ENCODE measurements around the gene ARHGAP26. TPM values are rescaled to one million over a fixed set of nuclear protein-coding genes. Genes with fewer than 3 reads are reported as not detected.
"Not testable (repeated sequence)": the region's sequence is repeated elsewhere in the genome, so short reads cannot be mapped to it uniquely, and the experiment has no call there.

ARHGAP26 gene
- total and polyA plus RNA-seq, 10 donors: 4.2 to 148 (median 55.5) TPM

DNA sequence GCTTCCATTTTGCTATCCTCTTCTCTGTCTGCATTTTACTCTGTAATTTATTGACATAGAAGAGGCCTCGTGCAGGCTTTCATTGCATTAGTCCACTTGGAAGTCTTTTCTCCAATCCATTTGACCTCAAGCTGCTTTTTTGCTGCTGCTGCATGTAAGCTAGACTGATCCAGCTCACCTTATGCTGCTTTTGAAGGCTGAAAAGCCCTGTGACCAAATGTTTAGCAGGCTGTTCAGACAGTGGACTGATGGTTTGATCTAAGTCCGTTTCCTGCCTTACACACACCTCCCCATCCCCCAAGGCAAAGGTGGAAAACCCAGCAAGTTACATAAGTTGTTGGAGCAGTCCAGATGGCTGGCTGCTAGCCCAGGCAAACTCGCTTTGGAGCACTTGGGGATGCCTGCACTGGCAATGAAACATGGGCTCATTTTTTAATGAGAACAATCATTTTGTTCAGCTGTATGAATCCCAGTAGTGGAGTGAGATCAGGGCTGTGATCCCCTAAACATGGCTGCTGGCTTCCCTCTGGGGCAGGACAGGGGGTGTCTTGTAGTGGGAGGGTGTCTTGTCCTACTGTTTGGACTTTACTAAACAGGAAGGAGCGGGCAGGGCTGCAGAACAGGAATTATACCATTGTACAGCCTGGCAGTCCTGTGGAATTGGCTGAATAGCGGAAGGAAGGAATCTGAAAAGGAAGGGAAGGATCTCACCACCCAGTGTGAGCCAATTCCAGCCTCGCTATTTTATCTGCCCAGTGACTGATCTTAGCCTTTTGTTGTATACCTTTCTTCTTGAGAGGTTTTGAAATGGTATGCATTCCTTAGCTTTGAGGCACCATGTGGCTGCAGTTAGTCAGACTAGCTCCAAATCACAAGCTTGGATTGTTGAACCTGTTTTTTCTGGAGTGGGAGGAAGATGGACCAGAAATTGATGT, 212.0 kb downstream of the ARHGAP26 start:
- H3K27ac ChIP-seq: peak overlapping the region in 6 of 8 donors; percentile 33 to 69 (median 61)
- 49 to 64% (median 53%) methylated on average over 6 of the region's 6 CpGs for WGBS, 5 donors
- DNase-seq: no peak
- peaks cover 21 to 74% (median 54%) of the 10 kb centered on the region in 6 donors for H3K4me1 ChIP-seq
- H3K4me3 ChIP-seq: no peak overlapping the region
- TF ChIP-seq POLR2AphosphoS5 (IDR thresholded peaks at IDR 0.05) (no peak), POLR2A (IDR thresholded peaks at IDR 0.05) (no peak)
- TF ChIP-seq, protein P1, sequence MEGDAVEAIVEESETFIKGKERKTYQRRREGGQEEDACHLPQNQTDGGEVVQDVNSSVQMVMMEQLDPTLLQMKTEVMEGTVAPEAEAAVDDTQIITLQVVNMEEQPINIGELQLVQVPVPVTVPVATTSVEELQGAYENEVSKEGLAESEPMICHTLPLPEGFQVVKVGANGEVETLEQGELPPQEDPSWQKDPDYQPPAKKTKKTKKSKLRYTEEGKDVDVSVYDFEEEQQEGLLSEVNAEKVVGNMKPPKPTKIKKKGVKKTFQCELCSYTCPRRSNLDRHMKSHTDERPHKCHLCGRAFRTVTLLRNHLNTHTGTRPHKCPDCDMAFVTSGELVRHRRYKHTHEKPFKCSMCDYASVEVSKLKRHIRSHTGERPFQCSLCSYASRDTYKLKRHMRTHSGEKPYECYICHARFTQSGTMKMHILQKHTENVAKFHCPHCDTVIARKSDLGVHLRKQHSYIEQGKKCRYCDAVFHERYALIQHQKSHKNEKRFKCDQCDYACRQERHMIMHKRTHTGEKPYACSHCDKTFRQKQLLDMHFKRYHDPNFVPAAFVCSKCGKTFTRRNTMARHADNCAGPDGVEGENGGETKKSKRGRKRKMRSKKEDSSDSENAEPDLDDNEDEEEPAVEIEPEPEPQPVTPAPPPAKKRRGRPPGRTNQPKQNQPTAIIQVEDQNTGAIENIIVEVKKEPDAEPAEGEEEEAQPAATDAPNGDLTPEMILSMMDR (IDR thresholded peaks at IDR 0.05 in 8 of 11, conservative IDR thresholded peaks at IDR 0.05 in 3 of 11): no peak
- no peaks in the 10 kb centered on the region for H3K36me3 ChIP-seq
- no peaks in the 10 kb centered on the region for H3K27me3 ChIP-seq (replicated peaks in 1 of 7)
- no peaks in the 10 kb centered on the region for H3K9me3 ChIP-seq
- intact Hi-C loops (cut with DNase I; ENCODE audit: low total_unique reads): no loop called here

DNA sequence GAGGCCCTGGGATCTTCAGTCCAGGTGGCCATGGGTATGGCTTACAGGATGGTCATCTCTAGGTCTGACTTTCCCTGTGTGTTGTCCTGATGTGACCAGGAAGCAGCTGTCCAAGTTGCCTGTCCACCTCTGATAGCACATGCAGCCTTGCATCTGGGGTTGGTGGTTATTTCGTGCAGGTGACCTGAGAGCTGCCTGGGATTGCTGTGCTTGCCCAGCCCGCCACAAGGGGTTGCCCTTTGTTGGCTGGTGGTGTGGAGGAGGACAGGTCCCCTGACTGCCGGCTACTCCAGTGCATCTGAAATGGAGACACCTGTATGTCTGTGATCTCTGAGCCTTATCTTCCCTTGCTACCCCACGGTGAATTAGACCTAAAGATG, 212.6 kb downstream of the ARHGAP26 start:
- Histone ChIP-seq H3K36me3 (no peaks in the 10 kb centered on the region), H3K9me3 (no peaks in the 10 kb centered on the region), H3K27ac (peak overlapping the region in 3 of 8 donors; percentile 40 to 66 (median 56)), H3K27me3 (replicated peaks in 1 of 7) (no peaks in the 10 kb centered on the region), H3K4me3 (no peak overlapping the region), H3K4me1 (peaks cover 21 to 68% (median 49%) of the 10 kb centered on the region in 6 donors)
- DNase-seq: no peak
- intact Hi-C loops (cut with DNase I; ENCODE audit: low total_unique reads): no loop called here
- no peak for TF ChIP-seq POLR2A (IDR thresholded peaks at IDR 0.05)
- TF ChIP-seq, protein P1 (IDR thresholded peaks at IDR 0.05 in 8 of 11, conservative IDR thresholded peaks at IDR 0.05 in 3 of 11): peak in 1 of 11 experiments; percentile 21
- WGBS, 5 donors: 85 to 96% (median 90%) methylated on average over 4 of the region's 4 CpGs

GRCh38 chr5:142984011-142984410, 213.8 kb downstream of the ARHGAP26 start:
- no peak for TF ChIP-seq POLR2A (IDR thresholded peaks at IDR 0.05)
- TF ChIP-seq POLR2AphosphoS5 (IDR thresholded peaks at IDR 0.05): no peak
- TF ChIP-seq, protein P1 (IDR thresholded peaks at IDR 0.05 in 8 of 11, conservative IDR thresholded peaks at IDR 0.05 in 3 of 11): no peak
- no peak for DNase-seq
- H3K4me1 ChIP-seq: peaks cover 21 to 56% (median 40%) of the 10 kb centered on the region in 6 donors
- WGBS, 5 donors: 11 to 24% (median 13%) methylated on average over 1 of the region's 1 CpG
- intact Hi-C loops (cut with DNase I; ENCODE audit: low total_unique reads): no loop called here
- H3K27ac ChIP-seq: peak overlapping the region in 2 of 8 donors; percentile 0 to 19
- H3K4me3 ChIP-seq: no peak overlapping the region
- H3K9me3 ChIP-seq: no peaks in the 10 kb centered on the region
- no peaks in the 10 kb centered on the region for H3K27me3 ChIP-seq (replicated peaks in 1 of 7)
- H3K36me3 ChIP-seq: no peaks in the 10 kb centered on the region

DNA sequence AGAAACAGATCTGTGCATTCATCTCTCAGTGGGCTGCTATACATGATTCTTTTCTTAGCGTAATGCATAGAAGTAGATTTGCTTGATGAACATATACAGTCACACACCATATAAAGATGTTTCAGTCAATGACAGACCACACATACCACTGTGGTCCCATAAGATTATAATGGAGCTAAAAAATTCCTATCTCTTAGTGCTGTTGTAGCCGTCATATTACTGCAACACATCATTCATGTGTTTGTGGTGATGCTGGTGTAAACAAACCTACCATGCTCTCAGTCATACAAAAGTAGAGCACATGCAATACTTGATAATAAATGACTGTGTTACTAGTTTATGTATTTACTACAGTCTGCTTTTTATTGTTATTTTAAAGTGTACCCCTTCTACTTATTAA, 214.3 kb downstream of the ARHGAP26 start:
- Histone ChIP-seq H3K36me3 (no peaks in the 10 kb centered on the region), H3K27me3 (replicated peaks in 1 of 7) (no peaks in the 10 kb centered on the region), H3K9me3 (peaks cover 0 to 4% (median 3%) of the 10 kb centered on the region in 8 donors), H3K27ac (no peak overlapping the region), H3K4me1 (peaks cover 21 to 50% (median 38%) of the 10 kb centered on the region in 6 donors), H3K4me3 (no peak overlapping the region)
- TF ChIP-seq POLR2A (IDR thresholded peaks at IDR 0.05): no peak
- TF ChIP-seq, protein P1 (IDR thresholded peaks at IDR 0.05 in 8 of 11, conservative IDR thresholded peaks at IDR 0.05 in 3 of 11): no peak
- TF ChIP-seq POLR2AphosphoS5 (IDR thresholded peaks at IDR 0.05): no peak
- WGBS, 5 donors: 93 to 99% (median 95%) methylated on average over 2 of the region's 2 CpGs
- no peak for DNase-seq
- intact Hi-C loops (cut with DNase I; ENCODE audit: low total_unique reads): no loop called here

DNA sequence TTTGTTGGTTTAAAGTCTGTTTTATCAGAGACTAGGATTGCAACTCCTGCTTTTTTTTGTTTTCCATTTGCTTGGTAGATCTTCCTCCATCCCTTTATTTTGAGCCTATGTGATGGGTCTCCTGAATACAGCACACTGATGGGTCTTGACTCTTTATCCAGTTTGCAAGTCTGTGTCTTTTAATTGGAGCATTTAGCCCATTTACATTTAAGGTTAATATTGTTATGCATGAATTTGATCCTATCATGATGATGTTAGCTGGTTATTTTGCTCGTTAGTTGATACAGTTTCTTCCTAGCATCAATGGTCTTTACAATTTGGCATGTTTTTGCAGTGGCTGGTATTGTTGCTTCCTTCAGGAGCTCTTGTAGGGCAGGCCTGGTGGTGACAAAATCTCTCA, 219.1 kb downstream of the ARHGAP26 start:
- intact Hi-C loops (cut with DNase I; ENCODE audit: low total_unique reads); H3K27ac ChIP-seq; H3K27me3 ChIP-seq (replicated peaks in 1 of 7); H3K4me3 ChIP-seq; DNase-seq; H3K36me3 ChIP-seq: not testable (repeated sequence)
- Histone ChIP-seq H3K4me1 (peaks cover 0 to 11% (median 7%) of the 10 kb centered on the region in 6 donors), H3K9me3 (peaks cover 0 to 18% (median 10%) of the 10 kb centered on the region in 8 donors)
- WGBS, 5 donors: 74 to 96% (median 93%) methylated on average over 1 of the region's 1 CpG

DNA sequence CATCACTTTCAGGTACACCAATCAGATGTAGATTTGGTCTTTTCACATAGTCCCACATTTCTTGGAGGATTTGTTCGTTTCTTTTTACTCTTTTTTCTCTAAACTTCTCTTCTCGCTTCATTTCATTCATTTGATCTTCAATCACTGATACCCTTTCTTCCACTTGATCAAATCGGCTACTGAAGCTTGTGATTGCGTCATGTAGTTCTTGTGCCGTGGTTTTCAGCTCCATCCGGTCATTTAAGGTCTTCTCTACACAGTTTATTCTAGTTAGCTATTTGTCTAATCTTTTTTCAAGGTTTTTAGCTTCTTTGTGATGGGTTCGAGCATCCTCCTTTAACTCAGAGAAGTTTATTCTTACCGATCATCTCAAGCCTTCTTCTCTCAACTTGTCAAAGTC, 219.9 kb downstream of the ARHGAP26 start:
- Histone ChIP-seq H3K4me1 (peaks cover 0 to 16% (median 2%) of the 10 kb centered on the region in 6 donors), H3K9me3 (peaks cover 0 to 18% (median 10%) of the 10 kb centered on the region in 8 donors)
- H3K4me3 ChIP-seq; DNase-seq; H3K36me3 ChIP-seq; H3K27ac ChIP-seq; H3K27me3 ChIP-seq (replicated peaks in 1 of 7); intact Hi-C loops (cut with DNase I; ENCODE audit: low total_unique reads): not testable (repeated sequence)
- WGBS, 5 donors: 83 to 92% (median 87%) methylated on average over 8 of the region's 8 CpGs
